GM23338 (cell line): ENCODE results near the gene KCNG3.
"Not testable (repeated sequence)": the region's sequence is repeated elsewhere in the genome, so short reads cannot be mapped to it uniquely, and the experiment has no call there.

Source experiments
- EZH2phosphoT487 ChIP-seq: fragments of 200-600 bp; sonication (generic); IDR thresholded peaks from one replicate; pipeline ENCODE4 v1.8.1; 2018; ENCODE audit warnings: antibody characterized with exemption; ENCODE audit not compliant: unreplicated experiment
- TF ChIP-seq, protein P1 (sequence below), 2 experiments: fragments of 200-600 bp in 1 of 2; sonication (generic) in 1 of 2; conservative IDR thresholded peaks; 2 replicates each; pipeline versions ENCODE4 v1.5.1 to v1.6.1; 2016 to 2017; ENCODE audit warnings: antibody characterized with exemption in 2 of 2, low read depth in 2 of 2, mild to moderate bottlenecking in 2 of 2, moderate library complexity in 1 of 2

DNA sequence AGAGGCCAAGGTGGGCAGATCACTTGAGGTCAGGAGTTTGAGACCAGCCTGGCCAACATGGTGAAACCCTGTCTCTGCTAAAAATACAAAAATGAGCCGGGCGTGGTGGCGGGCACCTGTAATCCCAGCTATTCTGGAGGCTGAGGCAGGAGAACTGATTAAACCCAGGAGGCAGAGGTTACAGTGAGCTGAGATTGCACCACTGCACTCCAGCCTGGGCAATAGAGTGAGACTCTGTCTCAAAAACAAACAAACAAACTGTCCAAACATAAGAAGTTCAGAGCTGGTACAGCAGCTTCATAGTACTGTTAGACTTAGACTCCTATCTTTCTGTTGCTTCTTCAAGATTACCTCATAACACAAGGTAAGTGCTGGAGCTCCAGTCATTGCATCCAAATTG, 100.5 kb downstream of the KCNG3 start:
- TF ChIP-seq, protein P1, sequence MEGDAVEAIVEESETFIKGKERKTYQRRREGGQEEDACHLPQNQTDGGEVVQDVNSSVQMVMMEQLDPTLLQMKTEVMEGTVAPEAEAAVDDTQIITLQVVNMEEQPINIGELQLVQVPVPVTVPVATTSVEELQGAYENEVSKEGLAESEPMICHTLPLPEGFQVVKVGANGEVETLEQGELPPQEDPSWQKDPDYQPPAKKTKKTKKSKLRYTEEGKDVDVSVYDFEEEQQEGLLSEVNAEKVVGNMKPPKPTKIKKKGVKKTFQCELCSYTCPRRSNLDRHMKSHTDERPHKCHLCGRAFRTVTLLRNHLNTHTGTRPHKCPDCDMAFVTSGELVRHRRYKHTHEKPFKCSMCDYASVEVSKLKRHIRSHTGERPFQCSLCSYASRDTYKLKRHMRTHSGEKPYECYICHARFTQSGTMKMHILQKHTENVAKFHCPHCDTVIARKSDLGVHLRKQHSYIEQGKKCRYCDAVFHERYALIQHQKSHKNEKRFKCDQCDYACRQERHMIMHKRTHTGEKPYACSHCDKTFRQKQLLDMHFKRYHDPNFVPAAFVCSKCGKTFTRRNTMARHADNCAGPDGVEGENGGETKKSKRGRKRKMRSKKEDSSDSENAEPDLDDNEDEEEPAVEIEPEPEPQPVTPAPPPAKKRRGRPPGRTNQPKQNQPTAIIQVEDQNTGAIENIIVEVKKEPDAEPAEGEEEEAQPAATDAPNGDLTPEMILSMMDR (conservative IDR thresholded peaks at IDR 0.05; ENCODE audit: low read depth in 2 of 2): not testable (repeated sequence)
- TF ChIP-seq EZH2phosphoT487: not testable (repeated sequence)
